Panc1 (cell line): ENCODE measurements around the gene ARL4A. TPM values are rescaled to one million over a fixed set of nuclear protein-coding genes. Genes with fewer than 3 reads are reported as not detected.

Source experiments
- ATAC-seq: fragments of 200-7000 bp; cut with Tn5 transposase; 2 replicates; pipeline ENCODE4 v1.9.1; 2020; ENCODE audit warnings: mild to moderate bottlenecking, moderate library complexity
- BruUV-seq: library from RNA; stranded (reverse); fragments of 400-500 nt; replicated peaks from 2 replicates; lab custom pipeline; 2021; lab: Mats Ljungman, UMichigan
- CTCF ChIA-PET: fragments of 300-600 bp; sonication (Branson Sonifier 250); formaldehyde crosslinking; loops from one replicate; lab custom pipeline; 2022; ENCODE audit warnings: antibody characterized with exemption; lab: Charles Lee
- POLR2A ChIA-PET: fragments of 300-600 bp; sonication (Branson Sonifier 250); formaldehyde crosslinking; loops from one replicate; lab custom pipeline; 2022; ENCODE audit warnings: antibody characterized with exemption; lab: Charles Lee
- DNase-seq: peaks from one replicate; pipeline ENCODE4 v3.0.0-alpha.2; 2010; ENCODE audit warnings: low read depth, low spot score
- H3K27ac ChIP-seq: 2 replicates; pipeline ENCODE4 v1.5.1; 2011; ENCODE audit warnings: mild to moderate bottlenecking, low read length, inconsistent platforms
- H3K27me3 ChIP-seq: fragments of 200-500 bp; sonication (Bioruptor generic); 2 replicates; pipeline ENCODE4 v1.6.0; 2014; ENCODE audit warnings: low read length, inconsistent platforms; ENCODE audit not compliant: control insufficient read depth, insufficient read depth
- H3K36me3 ChIP-seq: fragments of 200-500 bp; sonication (Bioruptor generic); 2 replicates; pipeline ENCODE4 v1.5.1; 2014; ENCODE audit warnings: inconsistent platforms, mild to moderate bottlenecking, low read length, moderate library complexity; ENCODE audit not compliant: control insufficient read depth, insufficient read depth
- H3K4me1 ChIP-seq: 2 replicates; pipeline ENCODE4 v1.5.1; 2011; ENCODE audit warnings: inconsistent platforms, mild to moderate bottlenecking, low read length, moderate library complexity; ENCODE audit not compliant: control insufficient read depth, insufficient read depth
- H3K4me3 ChIP-seq, 2 experiments: 2 replicates each; pipeline ENCODE4 v1.5.1; 2011 to 2012; ENCODE audit warnings: low read depth in 2 of 2, low read length in 2 of 2, mild to moderate bottlenecking in 2 of 2, inconsistent platforms in 1 of 2, moderate library complexity in 1 of 2
- H3K9me3 ChIP-seq: fragments of 200-500 bp; sonication (Bioruptor generic); 2 replicates; pipeline ENCODE4 v1.5.1; 2014; ENCODE audit warnings: low read depth, mild to moderate bottlenecking, inconsistent platforms, low read length, moderate library complexity; ENCODE audit not compliant: control insufficient read depth, insufficient read depth
- POLR2AphosphoS5 ChIP-seq: IDR thresholded peaks from 2 replicates; pipeline ENCODE4 v1.6.1; 2012; ENCODE audit warnings: mild to moderate bottlenecking, low read depth, low read length, moderate library complexity
- SIN3A ChIP-seq: IDR thresholded peaks from 2 replicates; pipeline ENCODE4 v1.6.1; 2012; ENCODE audit warnings: low read depth, mild to moderate bottlenecking, low read length, moderate library complexity, borderline replicate concordance; ENCODE audit not compliant: insufficient read depth
- TCF7L2 ChIP-seq: IDR thresholded peaks from 2 replicates; pipeline ENCODE4 v1.6.1; 2011; ENCODE audit warnings: mild to moderate bottlenecking, low read depth, low read length, inconsistent platforms
- in situ Hi-C: cut with HindIII; loops from 2 replicates; pipeline ENCODE4 v1.10.0; 2016; ENCODE audit warnings: low sequenced_read_pairs, low pct_unique_long_range_greater_than_20kb
- intact Hi-C: fragments of 100-400 bp; cut with micrococcal nuclease; formaldehyde crosslinking; loops from one replicate; pipeline ENCODE4 v1.10.0; 2022; ENCODE audit not compliant: unreplicated experiment
- total RNA-seq: library from RNA; stranded (reverse); gene quantifications from one replicate; pipeline ENCODE4 v1.2.1, GENCODE V29; 2021; ENCODE audit not compliant: unreplicated experiment
- TF ChIP-seq, protein P1 (sequence below): fragments of 450-650 bp; IDR thresholded peaks from 2 replicates; pipeline ENCODE4 v1.5.1; 2017; ENCODE audit warnings: mild to moderate bottlenecking
- TF ChIP-seq, protein P2 (sequence below), 2 experiments: IDR thresholded peaks; 2 replicates each; pipeline ENCODE4 v1.6.1; 2011 to 2012; ENCODE audit warnings: low read depth in 2 of 2, control low read depth in 1 of 2, low read length in 1 of 2, mild to moderate bottlenecking in 1 of 2, moderate library complexity in 1 of 2; ENCODE audit not compliant: insufficient read depth in 1 of 2

The ARL4A gene
- total RNA-seq, 1 experiment from 2014 or later, result 37.4 TPM

DNA sequence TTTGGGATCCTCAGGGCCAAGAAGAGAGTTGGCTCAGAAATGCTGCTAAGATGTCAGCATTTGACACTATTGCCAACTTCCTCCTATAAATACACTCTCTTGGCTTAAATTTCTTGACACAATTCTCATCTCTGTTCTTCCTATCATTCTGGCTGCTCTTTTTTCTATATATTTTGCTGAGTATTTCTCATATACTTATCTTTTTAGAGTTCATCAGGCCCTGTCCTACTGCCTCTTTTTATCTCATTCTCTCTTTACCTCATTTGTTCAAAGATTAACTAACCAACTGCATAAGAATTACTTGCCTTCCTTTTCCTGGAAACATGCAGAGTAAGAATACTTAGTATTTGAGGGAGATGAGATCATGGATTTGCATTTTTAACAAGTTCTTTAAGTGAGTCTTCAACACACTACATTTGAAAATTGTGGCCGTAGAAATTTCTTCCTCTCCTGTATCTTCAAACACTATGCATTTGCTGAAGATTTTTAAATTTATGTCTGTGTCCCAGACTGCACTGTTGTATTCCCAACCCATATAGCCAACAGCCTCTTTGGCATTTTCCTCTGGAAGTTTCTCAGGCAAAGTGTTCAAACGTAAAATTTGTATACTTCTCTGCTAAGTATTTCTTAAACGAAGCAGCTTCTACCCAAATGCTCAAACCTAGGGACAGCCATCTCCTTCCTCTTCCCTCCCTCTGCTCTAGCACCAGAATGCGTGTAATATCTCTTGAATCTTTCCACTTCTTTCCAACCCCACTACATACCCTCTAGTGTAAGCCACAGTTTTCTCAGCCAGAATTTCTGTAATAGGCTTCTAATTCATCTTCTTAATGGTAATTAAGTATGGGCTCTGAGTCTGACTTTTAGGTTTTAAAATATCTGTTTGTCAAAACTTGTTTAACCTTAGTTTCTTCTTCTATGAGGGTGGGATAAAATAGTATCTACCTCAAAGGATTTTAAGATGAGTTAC is 35.5 kb downstream of the ARL4A start:
- TF ChIP-seq, protein P1, sequence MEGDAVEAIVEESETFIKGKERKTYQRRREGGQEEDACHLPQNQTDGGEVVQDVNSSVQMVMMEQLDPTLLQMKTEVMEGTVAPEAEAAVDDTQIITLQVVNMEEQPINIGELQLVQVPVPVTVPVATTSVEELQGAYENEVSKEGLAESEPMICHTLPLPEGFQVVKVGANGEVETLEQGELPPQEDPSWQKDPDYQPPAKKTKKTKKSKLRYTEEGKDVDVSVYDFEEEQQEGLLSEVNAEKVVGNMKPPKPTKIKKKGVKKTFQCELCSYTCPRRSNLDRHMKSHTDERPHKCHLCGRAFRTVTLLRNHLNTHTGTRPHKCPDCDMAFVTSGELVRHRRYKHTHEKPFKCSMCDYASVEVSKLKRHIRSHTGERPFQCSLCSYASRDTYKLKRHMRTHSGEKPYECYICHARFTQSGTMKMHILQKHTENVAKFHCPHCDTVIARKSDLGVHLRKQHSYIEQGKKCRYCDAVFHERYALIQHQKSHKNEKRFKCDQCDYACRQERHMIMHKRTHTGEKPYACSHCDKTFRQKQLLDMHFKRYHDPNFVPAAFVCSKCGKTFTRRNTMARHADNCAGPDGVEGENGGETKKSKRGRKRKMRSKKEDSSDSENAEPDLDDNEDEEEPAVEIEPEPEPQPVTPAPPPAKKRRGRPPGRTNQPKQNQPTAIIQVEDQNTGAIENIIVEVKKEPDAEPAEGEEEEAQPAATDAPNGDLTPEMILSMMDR, result no peak
- TF ChIP-seq POLR2AphosphoS5 (no peak), SIN3A (no peak), TCF7L2 (no peak)
- TF ChIP-seq, protein P2, sequence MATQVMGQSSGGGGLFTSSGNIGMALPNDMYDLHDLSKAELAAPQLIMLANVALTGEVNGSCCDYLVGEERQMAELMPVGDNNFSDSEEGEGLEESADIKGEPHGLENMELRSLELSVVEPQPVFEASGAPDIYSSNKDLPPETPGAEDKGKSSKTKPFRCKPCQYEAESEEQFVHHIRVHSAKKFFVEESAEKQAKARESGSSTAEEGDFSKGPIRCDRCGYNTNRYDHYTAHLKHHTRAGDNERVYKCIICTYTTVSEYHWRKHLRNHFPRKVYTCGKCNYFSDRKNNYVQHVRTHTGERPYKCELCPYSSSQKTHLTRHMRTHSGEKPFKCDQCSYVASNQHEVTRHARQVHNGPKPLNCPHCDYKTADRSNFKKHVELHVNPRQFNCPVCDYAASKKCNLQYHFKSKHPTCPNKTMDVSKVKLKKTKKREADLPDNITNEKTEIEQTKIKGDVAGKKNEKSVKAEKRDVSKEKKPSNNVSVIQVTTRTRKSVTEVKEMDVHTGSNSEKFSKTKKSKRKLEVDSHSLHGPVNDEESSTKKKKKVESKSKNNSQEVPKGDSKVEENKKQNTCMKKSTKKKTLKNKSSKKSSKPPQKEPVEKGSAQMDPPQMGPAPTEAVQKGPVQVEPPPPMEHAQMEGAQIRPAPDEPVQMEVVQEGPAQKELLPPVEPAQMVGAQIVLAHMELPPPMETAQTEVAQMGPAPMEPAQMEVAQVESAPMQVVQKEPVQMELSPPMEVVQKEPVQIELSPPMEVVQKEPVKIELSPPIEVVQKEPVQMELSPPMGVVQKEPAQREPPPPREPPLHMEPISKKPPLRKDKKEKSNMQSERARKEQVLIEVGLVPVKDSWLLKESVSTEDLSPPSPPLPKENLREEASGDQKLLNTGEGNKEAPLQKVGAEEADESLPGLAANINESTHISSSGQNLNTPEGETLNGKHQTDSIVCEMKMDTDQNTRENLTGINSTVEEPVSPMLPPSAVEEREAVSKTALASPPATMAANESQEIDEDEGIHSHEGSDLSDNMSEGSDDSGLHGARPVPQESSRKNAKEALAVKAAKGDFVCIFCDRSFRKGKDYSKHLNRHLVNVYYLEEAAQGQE (IDR thresholded peaks at IDR 0.05; ENCODE audit: insufficient read depth in 1 of 2, low read depth in 2 of 2, low read length in 1 of 2), result no peak
- CTCF ChIA-PET, result no interaction called here
- POLR2A ChIA-PET, result no interaction called here

DNA sequence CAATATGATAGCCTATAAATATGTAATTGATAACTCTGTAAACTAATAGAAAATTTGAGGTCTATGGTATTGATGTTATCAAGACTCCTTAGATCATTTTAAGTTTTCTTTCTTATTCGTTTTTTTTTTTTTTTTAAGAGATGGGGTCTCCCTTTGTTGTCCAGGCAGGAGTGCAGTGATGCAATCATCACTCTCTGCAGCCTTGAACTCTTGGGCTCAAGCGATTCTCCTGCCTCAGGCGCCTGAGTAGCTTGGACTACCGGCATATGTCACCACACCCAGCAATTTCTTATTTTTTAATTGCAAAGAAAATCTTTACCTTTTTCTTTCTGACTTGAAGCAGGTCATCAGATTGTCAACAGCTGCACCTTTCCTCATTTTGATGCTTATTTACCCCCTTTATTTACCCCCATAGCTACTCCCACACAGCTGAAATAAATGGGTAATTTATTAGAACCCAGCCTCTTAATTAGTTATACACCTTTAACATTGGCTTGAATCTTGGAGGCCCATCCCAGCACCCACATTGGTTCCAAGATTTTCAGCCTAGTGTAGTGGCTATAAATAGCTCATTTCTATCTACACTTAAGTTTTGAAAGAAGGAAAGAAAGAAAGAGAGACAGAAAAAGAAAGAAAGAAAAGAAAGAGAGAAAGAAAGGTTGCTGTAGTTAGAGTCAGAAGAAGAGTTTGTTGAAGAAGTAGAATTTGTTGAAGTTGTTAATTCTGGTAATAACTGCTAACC is 38.3 kb downstream of the ARL4A start:
- POLR2A ChIA-PET, result no interaction called here

More for the DNA sequence above, 35.5 kb downstream of the ARL4A start:
- H3K36me3 ChIP-seq, result no peaks in the 10 kb centered on the region
- ATAC-seq (no peak), DNase-seq (no peak)
- in situ Hi-C loops (no loop called here), intact Hi-C loops (no loop called here)
- H3K4me1 ChIP-seq, result no peaks in the 10 kb centered on the region
- H3K27ac ChIP-seq, result no peak overlapping the region
- H3K4me3 ChIP-seq, result no peak overlapping the region
- H3K27me3 ChIP-seq, result no peaks in the 10 kb centered on the region
- no TSS peak for BruUV-seq
- H3K9me3 ChIP-seq, result no peaks in the 10 kb centered on the region

More for the DNA sequence above, 38.3 kb downstream of the ARL4A start:
- Histone ChIP-seq H3K4me3 (no peak overlapping the region), H3K4me1 (no peaks in the 10 kb centered on the region), H3K27ac (no peak overlapping the region), H3K27me3 (no peaks in the 10 kb centered on the region), H3K36me3 (no peaks in the 10 kb centered on the region), H3K9me3 (no peaks in the 10 kb centered on the region)
- in situ Hi-C loops (no loop called here), intact Hi-C loops (no loop called here)
- no TSS peak for BruUV-seq
- DNase-seq, result no peak
- CTCF ChIA-PET, result no interaction called here
- ATAC-seq, result no peak
- TF ChIP-seq POLR2AphosphoS5, result no peak
- no peak for TF ChIP-seq SIN3A
- TF ChIP-seq, protein P1, result no peak
- TF ChIP-seq, protein P2 (IDR thresholded peaks at IDR 0.05; ENCODE audit: insufficient read depth in 1 of 2, low read depth in 2 of 2, low read length in 1 of 2), result no peak
- TF ChIP-seq TCF7L2, result no peak
